GF-D8 (cell line): ENCODE measurements around the gene SOX13.

Source experiments
- DNase-seq: peaks from one replicate; lab custom pipeline; 2025; lab: John Stamatoyannopoulos, UW

SOX13 gene

DNA sequence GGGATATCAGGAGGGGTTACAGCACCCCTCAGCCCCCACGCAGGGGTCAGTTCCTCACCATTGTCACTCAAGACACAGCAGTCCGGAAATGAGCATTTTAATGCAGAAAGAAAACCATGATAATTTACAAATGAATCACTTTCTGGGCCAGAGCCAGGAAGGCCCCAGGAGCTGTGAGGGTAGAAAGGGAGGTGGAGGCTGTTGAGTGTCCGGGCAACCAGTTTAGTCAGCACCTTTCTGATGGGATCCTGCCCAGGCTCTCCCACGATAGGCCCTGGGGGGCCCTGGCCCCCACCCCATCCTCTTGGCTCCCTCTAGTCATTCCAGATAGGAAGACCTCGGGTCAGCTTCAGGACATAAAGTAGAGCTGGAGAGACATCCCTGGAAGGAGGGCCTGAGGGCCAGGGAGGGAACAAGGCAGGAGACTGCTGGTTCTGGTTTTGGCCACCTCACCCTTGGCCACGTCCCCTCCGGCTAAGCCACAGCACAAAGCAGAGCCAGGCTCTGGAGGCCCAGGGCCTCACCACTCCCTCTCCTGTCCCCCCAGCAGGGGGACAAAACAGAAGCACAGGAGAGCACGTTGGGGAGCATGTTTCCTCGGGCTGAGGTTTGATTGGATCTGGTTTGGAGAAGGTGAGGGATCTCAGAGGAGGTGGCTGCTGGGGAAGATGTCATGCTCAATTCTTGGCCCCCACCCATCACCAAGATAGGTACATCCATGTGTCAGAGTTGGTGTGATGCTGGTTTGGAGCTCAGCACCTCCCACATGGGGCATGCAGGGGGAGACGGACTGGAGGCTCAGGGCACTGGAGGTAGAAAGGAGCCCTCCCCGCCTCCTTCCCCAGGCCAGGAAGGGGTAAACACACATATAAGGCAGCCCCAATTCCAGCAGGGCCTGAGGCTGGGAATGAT, 58.3 kb downstream of the SOX13 start:
- DNase-seq, result no peak

DNA sequence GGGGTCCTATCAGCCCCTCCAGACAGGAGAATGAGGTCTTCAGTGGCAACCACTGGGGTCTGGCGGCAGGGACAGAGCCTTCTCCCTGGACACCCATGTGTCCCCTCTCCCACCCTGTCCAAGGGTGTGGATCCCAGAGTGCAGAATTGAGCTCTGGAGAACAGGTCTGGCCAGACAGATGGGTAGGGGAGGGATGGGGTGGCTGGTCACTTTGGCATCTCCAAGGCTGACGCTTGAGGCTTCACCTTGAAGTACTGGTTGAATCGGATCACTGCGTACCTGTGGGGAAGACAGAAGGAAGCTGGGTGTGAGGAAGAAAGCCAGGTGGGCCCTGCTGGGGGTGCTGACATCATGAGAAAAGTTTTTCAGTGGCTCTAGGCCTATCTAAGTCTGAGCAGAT, 59.1 kb downstream of the SOX13 start:
- no peak for DNase-seq

DNA sequence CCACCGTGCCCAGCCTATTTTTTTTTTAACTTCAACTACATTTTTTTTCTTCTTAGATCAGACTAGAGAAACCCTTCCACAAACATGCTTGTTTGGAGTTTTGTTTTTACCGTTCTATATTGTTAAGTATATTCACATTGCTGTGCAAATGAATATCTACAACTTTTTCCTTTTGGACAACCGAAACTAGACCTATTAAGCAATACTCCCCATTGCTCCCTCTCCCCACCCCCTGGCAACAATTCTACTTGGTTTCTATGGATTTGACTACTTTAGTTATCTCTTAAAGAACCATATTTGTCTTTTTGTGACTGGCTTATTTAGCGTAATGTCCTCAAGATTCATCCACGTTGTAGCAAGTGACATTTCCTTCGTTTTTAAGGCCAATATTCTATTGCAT, 59.8 kb downstream of the SOX13 start:
- DNase-seq, result no peak

DNA sequence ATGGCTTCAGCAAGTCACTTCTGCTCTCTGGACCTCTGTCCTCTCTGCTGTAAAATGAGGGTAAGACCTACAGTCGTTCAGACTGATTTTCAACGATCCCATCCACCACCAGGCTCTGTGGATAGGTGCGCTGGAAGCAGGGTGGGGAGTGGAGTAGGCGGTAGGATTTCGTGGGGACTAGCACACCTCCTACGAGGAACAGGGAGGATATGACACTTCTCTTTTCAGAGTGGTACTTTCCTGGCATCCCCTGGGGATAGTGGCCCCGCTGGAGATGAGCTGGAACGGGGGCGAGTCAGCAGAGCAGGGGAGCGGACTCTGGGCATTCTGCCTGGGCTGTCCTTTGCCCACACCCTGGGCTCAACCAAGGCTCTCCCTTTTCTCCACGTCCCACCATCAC, 61.2 kb downstream of the SOX13 start:
- DNase-seq, result no peak

DNA sequence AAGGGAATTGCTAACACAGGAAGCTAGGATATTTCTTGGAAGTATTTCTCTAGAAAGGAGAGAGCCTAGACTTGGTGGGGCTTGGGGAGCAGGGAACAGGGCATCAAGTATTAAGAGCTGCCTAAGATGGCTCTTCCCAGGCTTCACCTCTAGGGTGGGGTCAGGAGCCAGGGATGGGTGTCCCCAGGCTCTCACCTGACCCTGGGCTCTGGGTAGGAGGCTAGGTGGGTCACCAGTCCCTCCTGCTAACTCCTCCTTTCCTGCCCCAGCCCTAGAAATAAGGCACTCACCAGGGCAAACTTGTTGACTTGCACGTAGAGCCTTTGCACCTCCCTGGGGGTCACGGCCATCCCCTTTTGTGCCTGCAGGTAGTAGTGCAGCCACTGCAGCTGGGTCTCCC, 63.9 kb downstream of the SOX13 start:
- no peak for DNase-seq

DNA sequence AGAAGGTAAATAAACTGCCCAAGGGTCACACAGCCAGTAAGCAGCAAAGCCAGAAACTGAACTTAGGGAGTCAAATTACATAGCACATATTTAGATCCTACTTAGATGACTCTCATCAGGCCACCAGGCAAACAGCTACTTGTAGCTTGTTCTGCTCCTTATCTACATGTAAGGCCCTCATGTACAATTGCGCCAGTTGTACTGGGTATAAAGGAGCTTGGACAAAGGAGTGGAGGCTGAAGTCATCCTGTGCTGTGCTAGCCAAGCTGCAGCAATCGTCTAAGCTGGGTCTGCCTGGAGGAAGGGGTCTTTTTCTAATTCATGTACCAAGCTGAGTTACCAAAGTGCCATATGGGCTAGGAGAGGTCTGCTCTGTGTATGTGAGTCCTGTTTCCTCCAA, 66.2 kb downstream of the SOX13 start:
- DNase-seq, result no peak

DNA sequence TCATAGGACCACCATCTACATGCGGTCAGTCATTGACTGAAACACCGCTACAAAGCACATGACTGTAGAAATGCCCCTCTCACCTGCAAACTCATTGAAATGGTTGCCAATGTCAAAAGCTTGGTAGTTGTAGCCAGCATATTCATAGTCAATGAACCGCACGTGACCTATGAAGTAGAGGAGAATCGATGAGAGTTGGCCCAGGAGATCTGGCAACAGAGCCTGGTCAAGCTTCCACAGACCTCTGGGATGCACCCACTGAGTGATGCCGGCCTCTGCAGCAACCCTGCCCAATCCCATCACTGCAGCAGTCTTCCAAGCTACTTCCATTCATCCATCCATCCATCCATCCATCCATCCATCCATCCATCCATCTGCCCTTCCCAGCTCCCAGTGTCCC, 67.0 kb downstream of the SOX13 start:
- no peak for DNase-seq

DNA sequence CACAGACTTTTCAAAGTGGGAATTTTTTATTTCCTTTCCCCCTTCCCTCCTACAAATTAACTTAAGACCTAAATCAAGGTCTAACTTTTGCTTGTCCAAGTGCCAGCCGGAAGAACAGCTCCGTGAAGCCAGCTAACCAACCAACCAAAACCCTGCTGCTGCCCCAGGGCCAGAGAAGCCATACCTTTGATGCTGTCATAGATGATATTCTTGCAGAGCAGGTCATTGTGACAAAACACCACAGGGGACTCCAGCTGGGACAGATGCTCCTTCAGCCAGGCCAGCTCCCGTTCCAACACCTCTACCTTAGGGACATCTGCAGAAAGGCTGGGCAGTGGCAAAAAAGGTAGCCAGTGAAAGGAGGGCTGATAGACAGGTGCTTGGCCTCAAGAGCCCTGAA, 68.2 kb downstream of the SOX13 start:
- DNase-seq, result no peak

DNA sequence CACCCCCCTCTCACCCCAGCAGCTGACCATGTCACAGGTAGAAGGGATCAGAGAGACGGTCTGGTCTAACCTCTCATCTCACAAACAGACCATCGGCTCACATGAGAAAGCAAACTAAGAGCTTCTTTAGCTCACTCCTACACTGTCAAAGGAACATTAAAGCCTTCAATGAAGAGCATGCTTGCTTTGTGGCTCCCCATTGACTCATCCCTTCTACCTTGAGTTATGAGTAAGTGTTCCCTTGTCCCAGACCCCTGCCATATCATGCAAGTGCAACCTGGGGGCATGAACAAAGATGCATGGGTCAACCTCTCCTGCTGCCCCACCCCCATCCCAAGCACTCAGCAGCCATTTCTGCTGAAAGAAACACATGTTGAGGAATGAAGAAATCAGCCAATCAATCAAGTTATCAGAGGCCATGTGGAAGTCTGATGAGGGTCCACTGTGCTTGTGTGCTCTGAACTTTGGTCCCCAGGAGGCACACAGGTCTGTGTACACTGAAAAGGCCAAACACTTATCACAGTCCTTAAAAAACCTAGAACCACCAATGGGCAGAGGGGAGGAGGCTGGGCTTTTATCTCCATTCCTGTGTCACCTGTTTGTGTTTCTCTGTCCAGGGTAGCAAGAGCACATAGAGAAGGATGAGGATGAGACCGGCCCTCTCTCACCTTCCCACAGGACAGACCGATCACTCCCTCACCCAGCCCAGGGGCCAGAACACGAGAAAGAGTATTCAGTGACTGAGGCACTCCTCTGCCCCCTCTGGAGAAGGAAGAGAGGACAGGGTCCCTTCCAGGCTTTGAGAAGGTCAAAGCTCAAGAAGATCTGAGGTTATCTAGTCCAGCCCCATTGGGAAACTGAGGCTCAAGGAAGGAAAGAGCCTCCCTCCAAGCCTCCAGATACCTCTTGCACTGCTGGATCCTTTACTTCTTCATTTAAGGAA, 69.4 kb downstream of the SOX13 start:
- DNase-seq, result no peak

DNA sequence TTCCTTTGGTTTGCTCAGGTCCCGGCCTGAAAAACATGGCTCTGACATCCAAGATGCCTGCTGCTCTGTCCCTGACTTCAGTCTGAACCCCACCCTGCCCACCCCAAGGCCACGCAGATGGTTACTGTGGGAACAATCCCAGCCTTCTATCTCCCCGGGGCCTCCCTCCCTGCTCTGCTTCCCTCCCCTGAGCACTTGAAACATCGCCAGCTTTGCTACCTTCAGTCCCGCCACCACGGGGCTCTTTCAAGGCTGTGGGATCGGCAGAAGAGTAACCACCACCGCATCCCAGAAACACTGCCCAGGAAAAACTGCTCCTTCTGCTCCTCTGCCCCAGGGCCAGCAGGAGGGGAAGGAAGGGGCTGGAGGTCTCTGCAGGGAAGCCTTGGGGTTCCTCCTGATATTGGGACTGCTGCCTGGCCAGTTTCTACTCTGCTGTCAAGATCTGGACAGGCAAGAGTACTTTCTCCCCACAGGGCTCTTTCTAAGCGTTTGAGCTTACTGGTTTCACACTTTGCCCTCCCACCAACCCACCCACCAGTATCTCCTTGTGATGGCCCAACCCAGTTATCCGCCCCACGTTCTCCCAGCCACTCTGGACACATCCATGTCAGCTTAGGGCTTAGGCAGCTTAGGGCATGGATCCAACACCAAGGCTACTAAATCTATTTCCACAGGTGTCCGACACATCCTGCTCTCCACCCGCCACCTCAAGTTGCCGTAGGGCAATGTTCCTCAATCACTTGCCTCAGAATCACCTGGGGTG, 70.5 kb downstream of the SOX13 start:
- no peak for DNase-seq

DNA sequence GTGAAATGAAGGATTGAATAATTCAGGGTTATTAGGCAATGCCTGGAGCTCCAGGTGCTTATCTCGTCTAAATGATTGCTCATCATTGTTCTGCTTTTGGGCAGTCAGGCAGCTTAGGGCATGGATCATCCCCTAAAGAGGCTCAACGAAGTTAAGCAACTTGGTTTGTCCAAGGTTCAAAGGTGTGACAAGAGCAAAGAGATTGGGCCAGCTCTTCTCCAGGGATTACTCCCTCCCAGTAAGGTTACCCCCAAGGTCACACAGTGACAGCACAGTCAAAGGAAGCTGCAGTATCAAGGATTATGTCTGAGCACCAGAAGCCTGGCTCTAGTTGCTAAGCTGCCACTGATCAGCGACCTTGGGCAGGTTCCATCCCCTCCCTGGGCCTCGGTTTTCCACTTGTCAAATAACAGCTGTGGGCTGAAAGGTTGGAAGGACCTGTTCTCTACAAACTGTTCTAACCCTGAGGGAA, 72.2 kb downstream of the SOX13 start:
- no peak for DNase-seq

DNA sequence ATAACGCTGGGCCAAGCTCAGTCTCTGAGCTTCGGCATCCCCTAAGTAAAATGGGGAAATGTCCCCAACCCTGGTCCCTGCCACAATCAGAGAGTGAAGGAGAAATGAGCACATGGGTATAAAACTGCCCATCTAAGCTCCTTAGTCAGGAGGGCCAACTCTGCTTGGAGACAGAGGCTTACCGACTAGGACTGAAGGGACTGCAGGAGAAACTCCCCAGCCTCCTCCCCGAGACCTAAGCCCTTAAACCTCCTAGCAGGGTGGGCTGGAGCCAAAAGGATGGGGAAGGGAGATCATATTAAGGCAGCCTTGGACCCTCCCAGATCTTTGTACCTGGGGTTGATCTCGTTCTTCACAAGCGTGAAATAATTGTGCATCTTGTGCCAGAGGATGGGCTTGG, 73.4 kb downstream of the SOX13 start:
- DNase-seq, result no peak

DNA sequence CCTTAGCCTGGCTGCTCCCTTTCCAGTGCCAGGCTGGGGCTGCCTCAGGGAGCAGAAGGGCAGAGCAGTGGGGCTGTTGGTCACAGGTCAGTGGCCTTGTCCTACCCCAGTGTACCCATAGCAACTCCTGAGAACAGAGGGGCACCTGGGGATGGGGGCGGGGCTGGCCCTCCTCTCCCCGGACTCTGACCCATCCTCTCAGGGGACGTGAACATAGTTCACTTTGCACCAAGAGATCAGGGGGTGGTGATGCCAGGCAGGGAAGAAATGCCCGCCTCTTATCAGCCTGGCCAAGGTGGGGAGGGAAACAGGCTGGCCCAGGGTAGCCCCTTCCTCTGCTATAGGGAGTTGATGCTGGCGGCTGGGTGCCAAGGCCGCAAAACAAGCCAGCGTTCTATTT, 74.0 kb downstream of the SOX13 start:
- DNase-seq, result no peak

DNA sequence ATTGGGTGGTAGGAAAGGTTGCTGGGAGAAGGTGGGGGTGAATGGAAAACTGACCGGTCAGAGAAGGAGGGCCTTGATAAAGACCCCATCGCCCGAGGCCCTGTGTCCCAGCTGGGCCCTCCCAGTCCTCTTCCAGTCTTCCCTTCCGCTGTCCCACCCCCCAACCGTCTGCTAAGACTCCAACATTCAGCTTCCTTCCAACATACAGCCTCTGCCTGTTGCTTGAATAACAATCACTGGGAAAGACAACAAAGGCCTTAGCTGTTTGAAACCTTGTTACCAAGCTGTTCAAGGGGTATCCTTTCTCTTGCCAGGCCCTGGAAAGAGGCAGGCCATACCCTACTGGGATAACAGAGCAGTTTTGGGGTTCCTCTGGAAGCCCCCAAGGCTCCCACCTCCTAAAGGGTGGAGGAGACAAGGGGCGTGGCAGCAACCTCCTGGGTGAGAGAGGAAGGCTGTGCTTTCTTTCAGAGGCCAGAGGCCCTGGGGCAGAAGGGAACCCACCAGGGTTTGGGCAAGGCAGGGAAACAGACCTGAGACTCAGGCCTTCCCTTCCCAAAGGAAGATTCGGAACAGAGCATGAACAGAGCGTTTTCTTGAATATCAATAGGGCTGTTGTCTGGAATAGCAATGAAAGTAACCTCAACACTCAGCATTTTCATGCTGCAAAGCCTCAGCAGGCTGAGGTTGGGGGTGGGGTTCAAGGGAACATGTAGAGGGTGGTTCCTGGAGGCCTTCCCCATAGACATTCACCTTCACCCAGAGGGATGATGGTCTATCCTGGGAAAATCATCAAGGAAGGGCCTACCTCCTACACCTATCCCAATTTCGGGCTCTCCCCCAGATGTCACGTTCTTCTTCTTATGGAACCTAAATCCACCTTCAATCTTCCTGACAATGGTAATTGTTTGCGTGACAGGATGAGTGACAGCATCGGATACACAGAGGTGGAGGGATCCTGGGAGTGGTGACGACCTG, 74.8 kb downstream of the SOX13 start:
- no peak for DNase-seq

DNA sequence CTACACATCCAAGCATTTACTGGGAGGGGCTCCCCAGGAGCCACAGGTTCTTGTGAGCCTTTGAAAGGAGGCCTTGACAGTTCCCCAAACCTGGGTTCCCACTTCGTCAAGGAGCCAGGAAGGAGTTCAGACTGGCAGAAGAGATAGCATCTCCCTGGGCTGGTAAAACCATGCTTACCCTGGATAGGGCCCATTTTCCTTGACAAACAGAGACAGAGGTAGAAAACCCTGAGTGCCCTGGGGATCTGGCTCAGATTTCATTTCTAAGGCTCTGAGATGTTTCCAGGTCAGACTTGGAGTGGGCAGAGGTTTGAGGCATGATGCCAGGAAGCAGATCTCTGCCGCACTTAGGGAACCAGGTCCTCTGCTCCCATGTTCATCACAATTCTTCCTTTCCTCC, 76.2 kb downstream of the SOX13 start:
- no peak for DNase-seq

DNA sequence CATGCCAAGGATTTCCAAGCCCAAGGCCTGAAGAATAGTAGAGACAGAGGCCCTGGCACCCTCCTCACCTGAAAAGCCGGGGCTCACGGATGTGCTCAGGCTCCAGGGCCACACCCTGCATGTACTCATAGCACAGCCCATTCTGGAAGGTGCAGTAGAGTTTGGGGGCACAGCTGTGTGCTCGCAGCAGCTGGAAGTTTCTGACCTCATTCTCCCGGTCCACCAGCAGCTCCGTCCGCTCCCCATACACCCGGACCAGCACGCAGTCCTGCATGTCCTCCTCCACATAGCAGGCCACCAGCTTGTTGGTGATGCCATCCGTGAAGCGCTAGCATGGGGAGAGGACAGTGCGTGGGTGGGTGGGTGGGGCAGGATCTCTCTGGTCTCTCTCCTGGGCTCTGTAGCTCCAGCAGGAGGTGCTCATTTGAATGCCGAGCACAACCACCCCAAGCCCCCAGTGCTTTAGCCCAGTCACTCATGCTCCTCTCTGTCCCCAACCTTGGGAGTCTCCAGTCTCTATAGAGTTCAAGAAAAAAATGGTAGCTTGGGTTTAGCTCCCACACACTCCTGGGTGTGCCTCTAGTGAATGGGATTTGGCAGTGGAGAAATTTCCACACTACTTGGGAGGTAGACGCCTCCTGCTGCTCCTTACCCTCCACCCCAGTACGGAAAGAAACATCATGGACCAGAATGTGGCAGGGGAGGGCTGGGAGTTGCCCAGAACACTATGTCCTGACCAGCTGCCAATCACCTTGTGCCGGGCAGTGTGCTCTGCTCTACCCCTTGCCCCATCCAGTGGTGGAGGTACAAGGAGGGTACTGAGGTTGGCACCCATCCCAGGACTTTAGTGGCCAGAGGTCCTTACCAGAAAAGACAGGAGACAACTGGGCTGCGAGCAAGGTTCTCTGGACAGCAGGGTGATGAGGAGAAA, 77.0 kb downstream of the SOX13 start:
- DNase-seq, result no peak

DNA sequence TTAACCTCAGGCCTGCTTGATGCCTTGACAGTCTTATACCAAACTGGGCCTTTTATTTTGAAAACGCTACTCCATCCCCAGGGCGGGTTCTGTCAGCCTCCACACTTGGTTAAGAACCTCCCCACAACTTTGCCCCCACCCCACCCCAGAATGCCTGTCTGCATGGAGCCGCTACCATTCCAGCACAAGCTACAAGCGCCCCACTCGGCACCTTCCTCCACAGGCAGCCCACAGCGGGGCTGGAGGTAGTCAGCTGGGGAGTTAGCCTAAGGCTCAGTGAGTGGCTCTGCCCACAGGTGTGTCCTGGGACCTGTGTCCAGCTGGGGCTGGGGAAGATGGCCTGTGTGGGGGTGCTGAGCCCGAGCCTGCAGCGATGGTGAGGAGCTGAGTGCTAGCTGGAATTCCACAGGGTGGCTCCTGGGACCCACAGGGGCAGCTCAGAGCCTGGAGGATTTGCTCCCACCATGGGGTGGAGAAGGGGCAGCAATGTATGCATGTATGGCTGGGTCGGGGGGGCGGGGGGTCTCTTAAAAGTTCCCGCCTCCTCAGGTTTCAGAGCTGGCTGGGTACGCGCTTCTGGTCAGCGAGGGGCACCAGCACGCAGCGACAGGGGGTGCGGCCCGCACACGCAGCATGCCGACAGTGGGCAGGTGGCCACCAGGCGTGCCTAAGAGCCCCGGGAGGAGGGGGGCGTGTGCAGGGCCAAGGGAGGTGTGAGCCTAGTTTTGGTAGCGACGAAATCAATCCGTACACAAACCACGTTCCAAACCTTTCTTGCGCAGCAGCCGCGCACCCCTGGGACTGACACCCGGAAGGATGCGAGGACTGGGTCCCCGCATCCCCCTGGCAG, 78.0 kb downstream of the SOX13 start:
- no peak for DNase-seq

DNA sequence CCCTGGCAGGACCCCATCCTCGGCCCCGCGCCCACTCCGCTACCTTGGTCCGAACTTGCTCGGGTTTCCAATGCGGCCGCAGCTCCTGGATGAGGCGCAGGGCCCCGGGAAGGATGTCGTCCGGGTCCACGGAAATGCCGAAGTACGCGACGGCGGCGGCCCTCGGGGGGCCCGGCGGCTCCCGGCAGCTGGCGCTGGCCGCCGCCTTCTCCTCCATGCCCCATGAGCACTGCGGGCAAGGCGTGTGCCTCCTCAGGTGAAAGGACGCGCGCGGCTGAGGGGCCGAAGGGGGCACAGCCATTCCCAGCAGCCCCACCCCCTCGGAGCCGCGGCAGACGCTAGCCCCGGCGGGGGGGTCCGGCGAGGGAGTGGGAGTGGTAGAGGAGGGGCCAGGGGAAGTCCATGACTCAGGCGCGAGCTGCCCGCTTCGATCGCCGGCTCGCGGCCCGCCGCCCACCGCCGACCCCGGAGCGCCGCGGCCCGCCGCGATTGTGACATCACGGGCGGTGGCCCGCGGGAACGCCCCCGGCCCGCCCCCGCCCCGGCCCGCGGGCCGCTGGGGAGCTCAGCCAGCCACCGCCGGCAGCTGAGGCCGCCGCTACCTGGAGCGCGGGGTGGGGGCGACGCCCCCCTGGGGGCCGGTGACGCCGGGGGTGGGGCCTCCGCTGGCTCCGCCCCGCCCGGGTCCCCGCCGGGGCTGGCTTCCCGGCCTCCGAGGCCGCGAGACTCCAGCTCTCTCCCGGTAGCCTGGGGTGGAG, 78.8 kb downstream of the SOX13 start, which contains the start of gene ETNK2:
Gene ETNK2 (minus strand): TSS at position 493 of the 758 bp plus-strand sequence. CDS start 192 bp downstream, at position 301.
- no peak for DNase-seq
